T-cell (primary cell): ENCODE results near the gene CABCOCO1. TPM values are rescaled to one million over a fixed set of nuclear protein-coding genes. Genes with fewer than 3 reads are reported as not detected.

ENCODE experiments used
- ATAC-seq, 4 experiments: fragments of 200-7000 bp in 3 of 4; fragments of 150-1000 bp in 1 of 4; cut with Tn5 transposase; replicated peaks in 1 of 4; 1 replicate in 3 of 4; 2 replicates in 1 of 4; pipeline ENCODE4 v1.10.0; 2021; ENCODE audit warnings: moderate library complexity in 3 of 4, mild to moderate bottlenecking in 2 of 4, moderate number of reproducible peaks in 1 of 4
- CTCF ChIA-PET, 2 donors: fragments of 300-600 bp; sonication (Branson Sonifier 250); formaldehyde crosslinking; loops; one replicate each; lab custom pipeline; 2022; ENCODE audit warnings: antibody characterized with exemption in 2 of 2; lab: Charles Lee
- POLR2A ChIA-PET, 2 donors: fragments of 300-600 bp; sonication (Branson Sonifier 250); formaldehyde crosslinking; loops; one replicate each; lab custom pipeline; 2022; ENCODE audit warnings: antibody characterized with exemption in 2 of 2; lab: Charles Lee
- DNase-seq, 35 experiments: peaks; one replicate each; pipeline versions ENCODE4 v3.0.0 to v3.0.0-alpha.2; 2013 to 2023
- H3K27ac ChIP-seq: one replicate; pipeline ENCODE4 v1.5.1; 2013; ENCODE audit warnings: low read length
- H3K27me3 ChIP-seq, 2 experiments: replicated peaks in 1 of 2; 1 replicate in 1 of 2; 2 replicates in 1 of 2; pipeline versions ENCODE4 v1.6.1 to v1.7.0; 2013; ENCODE audit warnings: low read length in 1 of 2, mixed read lengths in 1 of 2; ENCODE audit not compliant: control insufficient read depth in 2 of 2, insufficient read depth in 2 of 2; ENCODE audit errors: extremely low read depth in 1 of 2
- H3K36me3 ChIP-seq, 2 donors: 1 replicate in 1 of 2; 2 replicates in 1 of 2; pipeline versions ENCODE4 v1.6.1 to v1.7.0; 2013; ENCODE audit warnings: low read length in 1 of 2; ENCODE audit not compliant: control insufficient read depth in 2 of 2, insufficient read depth in 1 of 2; ENCODE audit errors: extremely low read depth in 1 of 2
- H3K4me1 ChIP-seq, 2 experiments: 1 replicate in 1 of 2; 2 replicates in 1 of 2; pipeline versions ENCODE4 v1.6.1 to v1.7.0; 2013; ENCODE audit warnings: low read length in 2 of 2, mixed read lengths in 1 of 2; ENCODE audit not compliant: insufficient read depth in 2 of 2, control insufficient read depth in 1 of 2; ENCODE audit errors: extremely low read depth in 1 of 2
- H3K4me3 ChIP-seq, 2 donors: 1 replicate in 1 of 2; 2 replicates in 1 of 2; pipeline versions ENCODE4 v1.5.1 to v1.7.0; 2013; ENCODE audit warnings: mild to moderate bottlenecking in 2 of 2, low read length in 1 of 2, moderate library complexity in 1 of 2; ENCODE audit not compliant: control insufficient read depth in 1 of 2; ENCODE audit errors: extremely low read depth in 1 of 2
- H3K9me3 ChIP-seq: 2 replicates; pipeline ENCODE4 v1.7.0; 2013
- H3K27ac Mint-ChIP-seq, 2 donors: one replicate each; pipeline ENCODE4 v1.8.0; 2020 to 2021; ENCODE audit warnings: mild to moderate bottlenecking in 2 of 2, mixed read lengths in 2 of 2
- H3K27me3 Mint-ChIP-seq, 2 donors: one replicate each; pipeline ENCODE4 v1.8.0; 2021 to 2022; ENCODE audit warnings: mixed read lengths in 2 of 2
- H3K36me3 Mint-ChIP-seq: one replicate; pipeline ENCODE4 v1.8.0; 2021; ENCODE audit warnings: mixed read lengths
- H3K4me1 Mint-ChIP-seq, 3 donors: one replicate each; pipeline ENCODE4 v1.8.0; 2020 to 2022; ENCODE audit warnings: mixed read lengths in 3 of 3, mild to moderate bottlenecking in 1 of 3
- H3K4me3 Mint-ChIP-seq, 3 donors: one replicate each; pipeline ENCODE4 v1.8.0; 2020 to 2022; ENCODE audit warnings: mild to moderate bottlenecking in 3 of 3, mixed read lengths in 3 of 3, moderate library complexity in 3 of 3
- H3K9me3 Mint-ChIP-seq, 3 donors: one replicate each; pipeline ENCODE4 v1.8.0; 2020 to 2022; ENCODE audit warnings: mixed read lengths in 3 of 3
- WGBS: methylation state at CpG from one replicate; pipeline ENCODE4 v1.1.5; 2013; ENCODE audit warnings: missing lambda C conversion rate; ENCODE audit not compliant: insufficient coverage; 5-methylcytosine and 5-hydroxymethylcytosine counted together
- total RNA-seq, 35 experiments: library from RNA in 6 of 35; stranded (reverse) in 6 of 35; fragments of 120-200 nt in 1 of 35; gene quantifications; one replicate each; pipeline versions ENCODE4 v1.2.1 to v1.2.4 and lab custom pipeline; 2013 to 2026

CABCOCO1 gene
- total RNA-seq, 5 donors from 2014 or later (not counting 1 experiment from before 2014, with no cell fraction given): not detected

GRCh38 chr10:61758433-61758832, 95.7 kb downstream of the CABCOCO1 start:
- Histone ChIP-seq H3K4me3 (no peak overlapping the region), H3K27ac (no peak overlapping the region), H3K4me1 (no peaks in the 10 kb centered on the region), H3K36me3 (no peaks in the 10 kb centered on the region), H3K27me3 (no peaks in the 10 kb centered on the region), H3K9me3 (no peaks in the 10 kb centered on the region)
- POLR2A ChIA-PET: no interaction called here
- Mint-ChIP-seq H3K9me3 (peaks cover 0 to 3% (median 0%) of the 10 kb centered on the region in 3 donors), H3K27me3 (no peaks in the 10 kb centered on the region), H3K27ac (no peak overlapping the region), H3K4me3 (no peak overlapping the region), H3K4me1 (peaks cover 2 to 8% (median 7%) of the 10 kb centered on the region in 3 donors), H3K36me3 (no peaks in the 10 kb centered on the region)
- no peak for ATAC-seq
- CTCF ChIA-PET: no interaction called here
- 100% methylated on average over 1 of the region's 3 CpGs for WGBS
- DNase-seq: no peak

GRCh38 chr10:61759751-61760150, 97.0 kb downstream of the CABCOCO1 start:
- Mint-ChIP-seq H3K27ac (no peak overlapping the region), H3K27me3 (no peaks in the 10 kb centered on the region), H3K4me3 (no peak overlapping the region), H3K4me1 (peaks cover 0 to 8% (median 5%) of the 10 kb centered on the region in 3 donors), H3K36me3 (no peaks in the 10 kb centered on the region), H3K9me3 (peaks cover 0 to 3% (median 0%) of the 10 kb centered on the region in 3 donors)
- Histone ChIP-seq H3K27me3 (no peaks in the 10 kb centered on the region), H3K4me1 (no peaks in the 10 kb centered on the region), H3K27ac (no peak overlapping the region), H3K4me3 (no peak overlapping the region), H3K9me3 (no peaks in the 10 kb centered on the region), H3K36me3 (no peaks in the 10 kb centered on the region)
- ChIA-PET POLR2A (no interaction called here), CTCF (interaction anchor here in 1 of 2 donors (1.0 kb wide), 1 partner anchor 9 kb away, joined by 10 read pairs; no protein-coding TSS in a partner anchor)
- ATAC-seq (no peak), DNase-seq (no peak)
- WGBS: no CpG with 5 or more reads among the region's 4 CpGs

- Mint-ChIP-seq H3K27me3 (no peaks in the 10 kb centered on the region), H3K4me1 (peaks cover 11 to 20% (median 17%) of the 10 kb centered on the region in 3 donors), H3K9me3 (peaks cover 0 to 3% (median 0%) of the 10 kb centered on the region in 3 donors), H3K36me3 (no peaks in the 10 kb centered on the region), H3K4me3 (no peak overlapping the region), H3K27ac (peak overlapping the region in 1 of 2 donors; percentile 23)
- WGBS: no CpG with 5 or more reads among the region's 4 CpGs
- Histone ChIP-seq H3K27me3 (no peaks in the 10 kb centered on the region), H3K4me1 (peaks cover 2 to 11% of the 10 kb centered on the region in 2 experiments), H3K4me3 (no peak overlapping the region), H3K36me3 (no peaks in the 10 kb centered on the region), H3K9me3 (no peaks in the 10 kb centered on the region), H3K27ac (no peak overlapping the region)
- no peak for DNase-seq
- no peak for ATAC-seq
- CTCF ChIA-PET: interaction anchor here in 1 of 2 donors (0.8 to 1.1 kb wide), 2 partner anchors 502 to 1959 kb away, joined by 3 read pairs; no protein-coding TSS in a partner anchor
- POLR2A ChIA-PET: interaction anchor here in 1 of 2 donors (0.6 kb wide), 1 partner anchor 644 kb away, joined by 3 read pairs; no protein-coding TSS in a partner anchor
Measured at GRCh38 chr10:61760943-61761824, 98.5 kb downstream of the CABCOCO1 start.

- Histone ChIP-seq H3K36me3 (no peaks in the 10 kb centered on the region), H3K27me3 (no peaks in the 10 kb centered on the region), H3K27ac (no peak overlapping the region), H3K4me1 (peaks cover 2 to 16% of the 10 kb centered on the region in 2 experiments), H3K9me3 (no peaks in the 10 kb centered on the region), H3K4me3 (no peak overlapping the region)
- ATAC-seq (no peak), DNase-seq (no peak)
- Mint-ChIP-seq H3K27ac (no peak overlapping the region), H3K27me3 (no peaks in the 10 kb centered on the region), H3K4me1 (peaks cover 11 to 20% (median 20%) of the 10 kb centered on the region in 3 donors), H3K9me3 (peaks cover 0 to 3% (median 0%) of the 10 kb centered on the region in 3 donors), H3K36me3 (no peaks in the 10 kb centered on the region), H3K4me3 (no peak overlapping the region)
- ChIA-PET CTCF (interaction anchor here in 1 of 2 donors (0.8 to 1.1 kb wide), 2 partner anchors 502 to 1958 kb away, joined by 3 read pairs; no protein-coding TSS in a partner anchor), POLR2A (interaction anchor here (0.6 to 1.0 kb wide), 3 partner anchors 9 to 644 kb away, joined by 3 to 9 read pairs (median 3); no protein-coding TSS in a partner anchor)
- no CpG with 5 or more reads among the region's 3 CpGs for whole genome bisulfite sequencing
Measured at GRCh38 chr10:61761825-61762217, 99.1 kb downstream of the CABCOCO1 start.

GRCh38 chr10:61763778-61764177, 101.0 kb downstream of the CABCOCO1 start:
- CTCF ChIA-PET: interaction anchor here (0.5 to 1.6 kb wide), 3 partner anchors 13 to 73 kb away, joined by 3 read pairs; no protein-coding TSS in a partner anchor
- no peak overlapping the region for H3K27ac ChIP-seq

GRCh38 chr10:61764486-61764885, 101.8 kb downstream of the CABCOCO1 start:
- H3K9me3 ChIP-seq: no peaks in the 10 kb centered on the region
- no peak overlapping the region for H3K4me3 Mint-ChIP-seq
- H3K27me3 Mint-ChIP-seq: no peaks in the 10 kb centered on the region
- DNase-seq (no peak), ATAC-seq (no peak)
- H3K36me3 ChIP-seq: no peaks in the 10 kb centered on the region
- WGBS: no CpG with 5 or more reads among the region's 5 CpGs
- no peaks in the 10 kb centered on the region for H3K36me3 Mint-ChIP-seq
- peaks cover 16 to 20% (median 20%) of the 10 kb centered on the region in 3 donors for H3K4me1 Mint-ChIP-seq
- CTCF ChIA-PET: interaction anchor here (1.0 to 1.6 kb wide), 3 partner anchors 12 to 18 kb away, joined by 3 read pairs; no protein-coding TSS in a partner anchor
- H3K27ac Mint-ChIP-seq: no peak overlapping the region
- peaks cover 0 to 3% (median 0%) of the 10 kb centered on the region in 3 donors for H3K9me3 Mint-ChIP-seq
- peaks cover 2 to 19% of the 10 kb centered on the region in 2 experiments for H3K4me1 ChIP-seq
- no peak overlapping the region for H3K27ac ChIP-seq
- no peak overlapping the region for H3K4me3 ChIP-seq
- POLR2A ChIA-PET: no interaction called here
- H3K27me3 ChIP-seq: no peaks in the 10 kb centered on the region

More at GRCh38 chr10:61763778-61764177, 101.0 kb downstream of the CABCOCO1 start:
- Mint-ChIP-seq H3K27me3 (no peaks in the 10 kb centered on the region), H3K4me1 (peaks cover 16 to 20% (median 20%) of the 10 kb centered on the region in 3 donors), H3K36me3 (no peaks in the 10 kb centered on the region), H3K4me3 (no peak overlapping the region), H3K27ac (peak overlapping the region in 1 of 2 donors; percentile 29), H3K9me3 (peaks cover 0 to 3% (median 0%) of the 10 kb centered on the region in 3 donors)
- no peak for ATAC-seq
- Histone ChIP-seq H3K9me3 (no peaks in the 10 kb centered on the region), H3K27me3 (no peaks in the 10 kb centered on the region), H3K4me1 (peaks cover 2 to 19% of the 10 kb centered on the region in 2 experiments), H3K4me3 (no peak overlapping the region), H3K36me3 (no peaks in the 10 kb centered on the region)
- DNase-seq: no peak
- POLR2A ChIA-PET: interaction anchor here in 1 of 2 donors (0.7 kb wide), 1 partner anchor 408 kb away, joined by 3 read pairs; no protein-coding TSS in a partner anchor
- 100% methylated on average over 1 of the region's 3 CpGs for WGBS
